OCI-LY3 (cell line): Measurements from ENCODE around the gene SAMD8.

Experiments
- EZH2phosphoT487 ChIP-seq: fragments of 200-600 bp; shearing (Covaris generic); IDR thresholded peaks from 2 replicates; pipeline ENCODE4 v1.6.1; 2018; ENCODE audit warnings: antibody characterized with exemption, mixed run types, low read depth
- TF ChIP-seq, protein P1 (sequence below): fragments of 200-600, 300-600 bp; sonication (generic); IDR thresholded peaks from 2 replicates; pipeline ENCODE4 v1.5.1; 2014; ENCODE audit warnings: antibody characterized with exemption, low read length, low read depth

DNA sequence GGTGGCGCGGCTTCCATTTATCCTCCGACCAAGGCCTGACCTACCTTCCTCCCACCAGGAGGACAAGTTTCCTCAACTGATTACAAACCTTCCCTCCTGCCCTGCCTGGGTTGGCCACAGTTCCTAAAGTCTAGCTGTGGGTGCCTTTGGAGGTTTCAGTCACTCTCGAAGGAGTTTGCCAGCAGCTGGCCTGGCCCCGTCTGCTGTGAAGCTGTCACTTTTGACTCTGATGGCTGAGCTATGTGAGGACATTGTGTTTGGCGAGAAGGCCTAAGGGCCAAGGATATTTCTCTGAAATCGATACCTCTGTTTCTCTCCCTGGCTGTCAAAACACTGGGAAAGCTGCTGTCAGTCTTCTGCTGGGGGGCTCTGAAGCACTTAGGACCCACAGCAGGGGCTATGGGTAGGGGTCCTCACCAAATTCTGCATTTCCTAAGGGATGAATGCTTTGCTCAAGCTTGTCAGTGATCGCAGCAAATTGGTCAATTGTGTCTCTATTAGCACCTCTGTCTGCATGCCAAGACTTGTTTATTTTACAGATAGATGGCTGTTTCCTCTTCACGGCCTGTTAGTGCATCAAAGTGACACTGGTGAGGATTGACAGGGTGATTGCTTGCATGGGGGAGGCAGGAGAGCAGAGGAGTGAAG lies 31.9 kb upstream of the SAMD8 start:
- TF ChIP-seq, protein P1, sequence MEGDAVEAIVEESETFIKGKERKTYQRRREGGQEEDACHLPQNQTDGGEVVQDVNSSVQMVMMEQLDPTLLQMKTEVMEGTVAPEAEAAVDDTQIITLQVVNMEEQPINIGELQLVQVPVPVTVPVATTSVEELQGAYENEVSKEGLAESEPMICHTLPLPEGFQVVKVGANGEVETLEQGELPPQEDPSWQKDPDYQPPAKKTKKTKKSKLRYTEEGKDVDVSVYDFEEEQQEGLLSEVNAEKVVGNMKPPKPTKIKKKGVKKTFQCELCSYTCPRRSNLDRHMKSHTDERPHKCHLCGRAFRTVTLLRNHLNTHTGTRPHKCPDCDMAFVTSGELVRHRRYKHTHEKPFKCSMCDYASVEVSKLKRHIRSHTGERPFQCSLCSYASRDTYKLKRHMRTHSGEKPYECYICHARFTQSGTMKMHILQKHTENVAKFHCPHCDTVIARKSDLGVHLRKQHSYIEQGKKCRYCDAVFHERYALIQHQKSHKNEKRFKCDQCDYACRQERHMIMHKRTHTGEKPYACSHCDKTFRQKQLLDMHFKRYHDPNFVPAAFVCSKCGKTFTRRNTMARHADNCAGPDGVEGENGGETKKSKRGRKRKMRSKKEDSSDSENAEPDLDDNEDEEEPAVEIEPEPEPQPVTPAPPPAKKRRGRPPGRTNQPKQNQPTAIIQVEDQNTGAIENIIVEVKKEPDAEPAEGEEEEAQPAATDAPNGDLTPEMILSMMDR, result no peak
- TF ChIP-seq EZH2phosphoT487, result no peak
